ENCODE measurements around the gene RASEF. TPM values are rescaled to one million over a fixed set of nuclear protein-coding genes. Genes with fewer than 3 reads are reported as not detected.

The RASEF gene
- total RNA-seq, 1 experiment from 2014 or later: 0.12 TPM

DNA sequence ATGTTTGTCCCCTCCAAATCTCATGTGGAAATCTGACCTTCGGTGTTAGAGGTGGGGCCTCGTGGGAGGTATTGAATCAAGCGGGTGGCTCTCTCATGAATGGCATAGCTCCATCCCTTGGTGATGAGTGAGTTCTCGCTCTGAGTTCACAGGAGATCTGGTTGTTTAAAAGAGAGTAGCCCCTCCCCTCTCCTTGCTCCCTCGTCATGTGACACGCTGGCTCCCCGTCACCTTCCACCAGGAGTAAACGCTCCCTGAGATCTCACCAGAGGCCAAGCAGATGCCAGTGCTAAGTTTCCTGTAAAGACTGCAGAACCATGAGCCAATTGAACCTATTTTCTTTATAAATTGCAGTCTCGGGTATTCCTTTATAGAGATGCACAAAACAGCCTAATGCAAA lies 74.5 kb downstream of the RASEF start:
- Histone ChIP-seq H2AFZ (ENCODE audit: low read depth, low read length, poor library complexity, severe bottlenecking) (no peak overlapping the region), H3K9me3 (ENCODE audit: control insufficient read depth in 1 of 2, insufficient read depth in 1 of 2, low read depth in 1 of 2, low read length in 2 of 2) (no peaks in the 10 kb centered on the region), H3K27me3 (ENCODE audit: insufficient read depth, low read length) (no peaks in the 10 kb centered on the region), H3K4me1 (ENCODE audit: control insufficient read depth in 1 of 2, insufficient read depth in 2 of 2, low read length in 2 of 2) (no peaks in the 10 kb centered on the region), H3K4me2 (ENCODE audit: low read length) (no peak overlapping the region), H3K27ac (ENCODE audit: low read depth, low read length) (no peak overlapping the region), H3K36me3 (ENCODE audit: control insufficient read depth in 1 of 2, insufficient read depth in 2 of 2, low read length in 2 of 2) (no peaks in the 10 kb centered on the region), H4K20me1 (ENCODE audit: insufficient read depth) (no peaks in the 10 kb centered on the region), H3K4me3 (replicated peaks in 1 of 2; ENCODE audit: low read depth in 1 of 2, low read length in 2 of 2) (no peak overlapping the region), H3K79me2 (ENCODE audit: insufficient read depth, low read length) (no peaks in the 10 kb centered on the region), H3K9me2 (ENCODE audit: insufficient read depth) (no peaks in the 10 kb centered on the region), H3K9ac (ENCODE audit: low read length) (no peak overlapping the region)
- ATAC-seq: no peak
- TF ChIP-seq CEBPB (IDR thresholded peaks at IDR 0.05; ENCODE audit: low read depth) (no peak), EZH2phosphoT487 (IDR thresholded peaks at IDR 0.05; ENCODE audit: borderline replicate concordance) (no peak), CBX3 (IDR thresholded peaks at IDR 0.05; ENCODE audit: low read depth) (no peak), ZFX (IDR thresholded peaks at IDR 0.05) (no peak), RAD21 (IDR thresholded peaks at IDR 0.05; ENCODE audit: low read depth) (no peak), JUND (IDR thresholded peaks at IDR 0.05) (no peak), EGR1 (IDR thresholded peaks at IDR 0.05; ENCODE audit: low read depth) (no peak), SIN3A (IDR thresholded peaks at IDR 0.05; ENCODE audit: low read depth) (no peak), ELF1 (IDR thresholded peaks at IDR 0.05; ENCODE audit: borderline replicate concordance, low read depth) (no peak)
- TF ChIP-seq, protein P1, sequence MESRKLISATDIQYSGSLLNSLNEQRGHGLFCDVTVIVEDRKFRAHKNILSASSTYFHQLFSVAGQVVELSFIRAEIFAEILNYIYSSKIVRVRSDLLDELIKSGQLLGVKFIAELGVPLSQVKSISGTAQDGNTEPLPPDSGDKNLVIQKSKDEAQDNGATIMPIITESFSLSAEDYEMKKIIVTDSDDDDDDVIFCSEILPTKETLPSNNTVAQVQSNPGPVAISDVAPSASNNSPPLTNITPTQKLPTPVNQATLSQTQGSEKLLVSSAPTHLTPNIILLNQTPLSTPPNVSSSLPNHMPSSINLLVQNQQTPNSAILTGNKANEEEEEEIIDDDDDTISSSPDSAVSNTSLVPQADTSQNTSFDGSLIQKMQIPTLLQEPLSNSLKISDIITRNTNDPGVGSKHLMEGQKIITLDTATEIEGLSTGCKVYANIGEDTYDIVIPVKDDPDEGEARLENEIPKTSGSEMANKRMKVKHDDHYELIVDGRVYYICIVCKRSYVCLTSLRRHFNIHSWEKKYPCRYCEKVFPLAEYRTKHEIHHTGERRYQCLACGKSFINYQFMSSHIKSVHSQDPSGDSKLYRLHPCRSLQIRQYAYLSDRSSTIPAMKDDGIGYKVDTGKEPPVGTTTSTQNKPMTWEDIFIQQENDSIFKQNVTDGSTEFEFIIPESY (IDR thresholded peaks at IDR 0.05; ENCODE audit: extremely low read depth, insufficient replicate concordance, low read length): no peak
- TF ChIP-seq, protein P2, sequence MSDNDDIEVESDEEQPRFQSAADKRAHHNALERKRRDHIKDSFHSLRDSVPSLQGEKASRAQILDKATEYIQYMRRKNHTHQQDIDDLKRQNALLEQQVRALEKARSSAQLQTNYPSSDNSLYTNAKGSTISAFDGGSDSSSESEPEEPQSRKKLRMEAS (IDR thresholded peaks at IDR 0.05): no peak
- TF ChIP-seq, protein P3, sequence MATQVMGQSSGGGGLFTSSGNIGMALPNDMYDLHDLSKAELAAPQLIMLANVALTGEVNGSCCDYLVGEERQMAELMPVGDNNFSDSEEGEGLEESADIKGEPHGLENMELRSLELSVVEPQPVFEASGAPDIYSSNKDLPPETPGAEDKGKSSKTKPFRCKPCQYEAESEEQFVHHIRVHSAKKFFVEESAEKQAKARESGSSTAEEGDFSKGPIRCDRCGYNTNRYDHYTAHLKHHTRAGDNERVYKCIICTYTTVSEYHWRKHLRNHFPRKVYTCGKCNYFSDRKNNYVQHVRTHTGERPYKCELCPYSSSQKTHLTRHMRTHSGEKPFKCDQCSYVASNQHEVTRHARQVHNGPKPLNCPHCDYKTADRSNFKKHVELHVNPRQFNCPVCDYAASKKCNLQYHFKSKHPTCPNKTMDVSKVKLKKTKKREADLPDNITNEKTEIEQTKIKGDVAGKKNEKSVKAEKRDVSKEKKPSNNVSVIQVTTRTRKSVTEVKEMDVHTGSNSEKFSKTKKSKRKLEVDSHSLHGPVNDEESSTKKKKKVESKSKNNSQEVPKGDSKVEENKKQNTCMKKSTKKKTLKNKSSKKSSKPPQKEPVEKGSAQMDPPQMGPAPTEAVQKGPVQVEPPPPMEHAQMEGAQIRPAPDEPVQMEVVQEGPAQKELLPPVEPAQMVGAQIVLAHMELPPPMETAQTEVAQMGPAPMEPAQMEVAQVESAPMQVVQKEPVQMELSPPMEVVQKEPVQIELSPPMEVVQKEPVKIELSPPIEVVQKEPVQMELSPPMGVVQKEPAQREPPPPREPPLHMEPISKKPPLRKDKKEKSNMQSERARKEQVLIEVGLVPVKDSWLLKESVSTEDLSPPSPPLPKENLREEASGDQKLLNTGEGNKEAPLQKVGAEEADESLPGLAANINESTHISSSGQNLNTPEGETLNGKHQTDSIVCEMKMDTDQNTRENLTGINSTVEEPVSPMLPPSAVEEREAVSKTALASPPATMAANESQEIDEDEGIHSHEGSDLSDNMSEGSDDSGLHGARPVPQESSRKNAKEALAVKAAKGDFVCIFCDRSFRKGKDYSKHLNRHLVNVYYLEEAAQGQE (IDR thresholded peaks at IDR 0.05; ENCODE audit: low read depth): no peak
- TF ChIP-seq, protein P4, sequence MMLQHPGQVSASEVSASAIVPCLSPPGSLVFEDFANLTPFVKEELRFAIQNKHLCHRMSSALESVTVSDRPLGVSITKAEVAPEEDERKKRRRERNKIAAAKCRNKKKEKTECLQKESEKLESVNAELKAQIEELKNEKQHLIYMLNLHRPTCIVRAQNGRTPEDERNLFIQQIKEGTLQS (IDR thresholded peaks at IDR 0.05): no peak
- TF ChIP-seq, protein P5, sequence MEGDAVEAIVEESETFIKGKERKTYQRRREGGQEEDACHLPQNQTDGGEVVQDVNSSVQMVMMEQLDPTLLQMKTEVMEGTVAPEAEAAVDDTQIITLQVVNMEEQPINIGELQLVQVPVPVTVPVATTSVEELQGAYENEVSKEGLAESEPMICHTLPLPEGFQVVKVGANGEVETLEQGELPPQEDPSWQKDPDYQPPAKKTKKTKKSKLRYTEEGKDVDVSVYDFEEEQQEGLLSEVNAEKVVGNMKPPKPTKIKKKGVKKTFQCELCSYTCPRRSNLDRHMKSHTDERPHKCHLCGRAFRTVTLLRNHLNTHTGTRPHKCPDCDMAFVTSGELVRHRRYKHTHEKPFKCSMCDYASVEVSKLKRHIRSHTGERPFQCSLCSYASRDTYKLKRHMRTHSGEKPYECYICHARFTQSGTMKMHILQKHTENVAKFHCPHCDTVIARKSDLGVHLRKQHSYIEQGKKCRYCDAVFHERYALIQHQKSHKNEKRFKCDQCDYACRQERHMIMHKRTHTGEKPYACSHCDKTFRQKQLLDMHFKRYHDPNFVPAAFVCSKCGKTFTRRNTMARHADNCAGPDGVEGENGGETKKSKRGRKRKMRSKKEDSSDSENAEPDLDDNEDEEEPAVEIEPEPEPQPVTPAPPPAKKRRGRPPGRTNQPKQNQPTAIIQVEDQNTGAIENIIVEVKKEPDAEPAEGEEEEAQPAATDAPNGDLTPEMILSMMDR (IDR thresholded peaks at IDR 0.05 in 2 of 3, conservative IDR thresholded peaks at IDR 0.05 in 1 of 3; ENCODE audit: borderline replicate concordance in 1 of 3, insufficient read depth in 1 of 3, low read depth in 2 of 3, low read length in 2 of 3): no peak
- intact Hi-C loops (cut with micrococcal nuclease): no loop called here
- RAD21 ChIA-PET (ENCODE audit: low non-redundant PET in 1 of 2, low total read pairs in 2 of 2, uncharacterized antibody in 2 of 2, unreplicated experiment in 2 of 2): no interaction called here
- BruUV-seq (replicated peaks): no TSS peak
- POLR2A ChIA-PET: no interaction called here
- CTCF ChIA-PET: no interaction called here
- DNase-seq (ENCODE audit: low read depth, low spot score): no peak
